Astrocyte (in vitro differentiated cells and primary cell): ENCODE measurements around the gene CFAP57. TPM values are rescaled to one million over a fixed set of nuclear protein-coding genes. Genes with fewer than 3 reads are reported as not detected.

Experiments
- DNase-seq: peaks from one replicate; pipeline ENCODE4 v3.0.0-alpha.2; 2010; ENCODE audit warnings: low read depth
- FAIRE-seq: peaks from 2 replicates; lab custom pipeline; 2011; peaks lifted over from hg19 to GRCh38; lab: Jason Lieb, UNC
- H2AFZ ChIP-seq: 2 replicates; pipeline ENCODE4 v1.6.0; 2012; ENCODE audit warnings: low read depth, low read length, inconsistent platforms
- H3K27ac ChIP-seq: 2 replicates; pipeline ENCODE4 v1.5.1; 2011; ENCODE audit warnings: low read depth, low read length, inconsistent platforms
- H3K27me3 ChIP-seq: 2 replicates; pipeline ENCODE4 v1.6.0; 2011; ENCODE audit warnings: low read length, inconsistent platforms; ENCODE audit not compliant: insufficient read depth
- H3K36me3 ChIP-seq: 2 replicates; pipeline ENCODE4 v1.5.1; 2011; ENCODE audit warnings: low read length, inconsistent platforms; ENCODE audit not compliant: insufficient read depth
- H3K4me1 ChIP-seq: 2 replicates; pipeline ENCODE4 v1.5.1; 2011; ENCODE audit warnings: low read length, inconsistent platforms; ENCODE audit not compliant: insufficient read depth
- H3K4me2 ChIP-seq: 2 replicates; pipeline ENCODE4 v1.6.0; 2012; ENCODE audit warnings: low read length, inconsistent platforms
- H3K4me3 ChIP-seq: 2 replicates; pipeline ENCODE4 v1.5.1; 2011; ENCODE audit warnings: low read depth, mild to moderate bottlenecking, low read length, inconsistent platforms; ENCODE audit not compliant: insufficient read depth
- H3K79me2 ChIP-seq: 2 replicates; pipeline ENCODE4 v1.6.0; 2012; ENCODE audit warnings: mild to moderate bottlenecking, low read length, inconsistent platforms; ENCODE audit not compliant: insufficient read depth
- H3K9ac ChIP-seq: 2 replicates; pipeline ENCODE4 v1.6.0; 2012; ENCODE audit warnings: mild to moderate bottlenecking, low read length, inconsistent platforms
- H3K9me3 ChIP-seq: 2 replicates; pipeline ENCODE4 v1.5.1; 2012; ENCODE audit warnings: low read depth, mild to moderate bottlenecking, low read length, inconsistent platforms; ENCODE audit not compliant: insufficient read depth
- H4K20me1 ChIP-seq: 2 replicates; pipeline ENCODE4 v1.6.0; 2012; ENCODE audit warnings: low read length, inconsistent platforms; ENCODE audit not compliant: insufficient read depth
- H3K27ac Mint-ChIP-seq: one replicate; pipeline ENCODE4 v1.8.0; 2021; ENCODE audit warnings: mild to moderate bottlenecking, mixed read lengths; ENCODE audit not compliant: unreplicated experiment
- H3K27me3 Mint-ChIP-seq: one replicate; pipeline ENCODE4 v1.8.0; 2021; ENCODE audit warnings: low read depth, mixed read lengths; ENCODE audit not compliant: unreplicated experiment
- H3K36me3 Mint-ChIP-seq: one replicate; pipeline ENCODE4 v1.8.0; 2021; ENCODE audit warnings: low read depth, mixed read lengths; ENCODE audit not compliant: unreplicated experiment
- H3K4me1 Mint-ChIP-seq: one replicate; pipeline ENCODE4 v1.8.0; 2021; ENCODE audit warnings: low read depth, mixed read lengths; ENCODE audit not compliant: unreplicated experiment
- H3K4me3 Mint-ChIP-seq: one replicate; pipeline ENCODE4 v1.8.0; 2021; ENCODE audit warnings: mild to moderate bottlenecking, moderate library complexity, mixed read lengths; ENCODE audit not compliant: unreplicated experiment
- H3K9me3 Mint-ChIP-seq: one replicate; pipeline ENCODE4 v1.8.0; 2021; ENCODE audit warnings: mild to moderate bottlenecking, mixed read lengths; ENCODE audit not compliant: unreplicated experiment
- EZH2 ChIP-seq: IDR thresholded peaks from 2 replicates; pipeline ENCODE4 v1.6.1; 2012; ENCODE audit warnings: mild to moderate bottlenecking, low read length, inconsistent platforms; ENCODE audit not compliant: insufficient read depth
- total RNA-seq: library from RNA; stranded (reverse); gene quantifications from 2 replicates; pipeline ENCODE4 v1.2.1, GENCODE V29; 2021
- TF ChIP-seq, protein P1 (sequence below): IDR thresholded peaks from 2 replicates; pipeline ENCODE4 v1.5.1; 2011; ENCODE audit warnings: low read depth, mild to moderate bottlenecking, inconsistent platforms, low read length, moderate library complexity; ENCODE audit not compliant: insufficient read depth

CFAP57 gene
- total RNA-seq, 1 donor from 2014 or later, result 0.18 TPM

GRCh38 chr1:43275826-43276620 is 103.9 kb downstream of the CFAP57 start:
- H3K36me3 Mint-ChIP-seq, result peaks cover 2% of the 10 kb centered on the region
- TF ChIP-seq EZH2, result no peak
- TF ChIP-seq, protein P1, sequence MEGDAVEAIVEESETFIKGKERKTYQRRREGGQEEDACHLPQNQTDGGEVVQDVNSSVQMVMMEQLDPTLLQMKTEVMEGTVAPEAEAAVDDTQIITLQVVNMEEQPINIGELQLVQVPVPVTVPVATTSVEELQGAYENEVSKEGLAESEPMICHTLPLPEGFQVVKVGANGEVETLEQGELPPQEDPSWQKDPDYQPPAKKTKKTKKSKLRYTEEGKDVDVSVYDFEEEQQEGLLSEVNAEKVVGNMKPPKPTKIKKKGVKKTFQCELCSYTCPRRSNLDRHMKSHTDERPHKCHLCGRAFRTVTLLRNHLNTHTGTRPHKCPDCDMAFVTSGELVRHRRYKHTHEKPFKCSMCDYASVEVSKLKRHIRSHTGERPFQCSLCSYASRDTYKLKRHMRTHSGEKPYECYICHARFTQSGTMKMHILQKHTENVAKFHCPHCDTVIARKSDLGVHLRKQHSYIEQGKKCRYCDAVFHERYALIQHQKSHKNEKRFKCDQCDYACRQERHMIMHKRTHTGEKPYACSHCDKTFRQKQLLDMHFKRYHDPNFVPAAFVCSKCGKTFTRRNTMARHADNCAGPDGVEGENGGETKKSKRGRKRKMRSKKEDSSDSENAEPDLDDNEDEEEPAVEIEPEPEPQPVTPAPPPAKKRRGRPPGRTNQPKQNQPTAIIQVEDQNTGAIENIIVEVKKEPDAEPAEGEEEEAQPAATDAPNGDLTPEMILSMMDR, result no peak
- Histone ChIP-seq H3K9me3 (no peaks in the 10 kb centered on the region), H3K4me3 (no peak overlapping the region), H3K79me2 (no peaks in the 10 kb centered on the region), H3K4me1 (peaks cover 1% of the 10 kb centered on the region), H2AFZ (no peak overlapping the region), H4K20me1 (no peaks in the 10 kb centered on the region), H3K27ac (no peak overlapping the region), H3K27me3 (peaks cover 5% of the 10 kb centered on the region), H3K4me2 (no peak overlapping the region), H3K36me3 (no peaks in the 10 kb centered on the region), H3K9ac (no peak overlapping the region)
- no peak for DNase-seq
- peaks cover 9% of the 10 kb centered on the region for H3K9me3 Mint-ChIP-seq
- H3K4me3 Mint-ChIP-seq, result no peak overlapping the region
- H3K27me3 Mint-ChIP-seq, result peaks cover 18% of the 10 kb centered on the region
- no peak overlapping the region for H3K27ac Mint-ChIP-seq
- peaks cover 3% of the 10 kb centered on the region for H3K4me1 Mint-ChIP-seq
- FAIRE-seq, result no peak

DNA sequence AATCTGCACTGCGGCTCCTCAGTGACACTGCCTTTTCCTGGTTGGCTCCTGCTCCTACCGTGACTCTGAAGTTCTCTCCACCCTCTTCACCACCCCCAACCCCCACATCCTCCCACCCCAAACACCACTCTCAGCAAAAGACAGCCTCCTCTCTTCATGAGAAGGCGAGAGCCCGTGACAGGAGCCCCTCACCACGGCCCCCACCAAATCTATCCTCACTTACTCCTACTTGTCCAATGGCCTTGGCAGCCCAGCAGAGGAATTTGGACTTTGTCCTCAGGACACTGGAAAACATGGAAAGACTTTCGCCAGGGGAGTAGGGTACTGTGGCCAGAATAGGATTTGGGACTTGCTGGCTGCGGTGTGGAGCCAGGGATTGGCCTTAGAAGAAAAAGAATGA is 104.5 kb downstream of the CFAP57 start:
- Mint-ChIP-seq H3K4me3 (no peak overlapping the region), H3K9me3 (peaks cover 9% of the 10 kb centered on the region), H3K4me1 (no peaks in the 10 kb centered on the region), H3K27ac (no peak overlapping the region), H3K36me3 (peaks cover 2% of the 10 kb centered on the region), H3K27me3 (peaks cover 16% of the 10 kb centered on the region)
- Histone ChIP-seq H3K4me1 (no peaks in the 10 kb centered on the region), H3K9ac (no peak overlapping the region), H2AFZ (no peak overlapping the region), H4K20me1 (no peaks in the 10 kb centered on the region), H3K9me3 (no peaks in the 10 kb centered on the region), H3K27ac (no peak overlapping the region), H3K4me3 (no peak overlapping the region), H3K4me2 (no peak overlapping the region), H3K27me3 (peaks cover 5% of the 10 kb centered on the region), H3K79me2 (no peaks in the 10 kb centered on the region), H3K36me3 (no peaks in the 10 kb centered on the region)
- DNase-seq (no peak), FAIRE-seq (no peak)
- TF ChIP-seq EZH2, result no peak
- TF ChIP-seq, protein P1, result no peak
